ENCODE data around the gene STYXL1.

The STYXL1 gene

DNA sequence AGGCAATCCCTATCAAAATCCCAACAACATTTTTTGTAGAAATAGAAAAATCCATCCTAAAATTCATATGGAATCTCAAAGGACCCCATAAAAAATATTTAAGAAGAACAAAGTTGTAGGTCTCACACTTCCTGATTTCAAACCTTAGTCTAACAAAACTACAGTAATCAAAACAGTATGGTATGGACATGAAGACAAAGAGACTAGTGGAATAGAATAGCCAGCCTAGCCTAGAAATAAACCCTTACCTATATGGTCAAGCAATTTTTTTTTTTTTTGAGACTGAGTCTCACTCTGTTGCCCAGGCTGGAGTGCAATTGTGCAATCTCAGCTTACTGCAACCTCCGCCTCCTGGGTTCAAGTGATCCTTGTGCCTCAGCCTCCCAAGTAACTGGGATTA is 49.8 kb downstream of the STYXL1 start:
- H3K4me3 ChIP-seq (ENCODE audit: low read depth, low read length), result no peak overlapping the region
- no peak for DNase-seq (ENCODE audit: low read depth)
- TF ChIP-seq, protein P1, sequence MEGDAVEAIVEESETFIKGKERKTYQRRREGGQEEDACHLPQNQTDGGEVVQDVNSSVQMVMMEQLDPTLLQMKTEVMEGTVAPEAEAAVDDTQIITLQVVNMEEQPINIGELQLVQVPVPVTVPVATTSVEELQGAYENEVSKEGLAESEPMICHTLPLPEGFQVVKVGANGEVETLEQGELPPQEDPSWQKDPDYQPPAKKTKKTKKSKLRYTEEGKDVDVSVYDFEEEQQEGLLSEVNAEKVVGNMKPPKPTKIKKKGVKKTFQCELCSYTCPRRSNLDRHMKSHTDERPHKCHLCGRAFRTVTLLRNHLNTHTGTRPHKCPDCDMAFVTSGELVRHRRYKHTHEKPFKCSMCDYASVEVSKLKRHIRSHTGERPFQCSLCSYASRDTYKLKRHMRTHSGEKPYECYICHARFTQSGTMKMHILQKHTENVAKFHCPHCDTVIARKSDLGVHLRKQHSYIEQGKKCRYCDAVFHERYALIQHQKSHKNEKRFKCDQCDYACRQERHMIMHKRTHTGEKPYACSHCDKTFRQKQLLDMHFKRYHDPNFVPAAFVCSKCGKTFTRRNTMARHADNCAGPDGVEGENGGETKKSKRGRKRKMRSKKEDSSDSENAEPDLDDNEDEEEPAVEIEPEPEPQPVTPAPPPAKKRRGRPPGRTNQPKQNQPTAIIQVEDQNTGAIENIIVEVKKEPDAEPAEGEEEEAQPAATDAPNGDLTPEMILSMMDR (IDR thresholded peaks at IDR 0.05; ENCODE audit: control insufficient read depth, extremely low read depth, insufficient read depth), result no peak

DNA sequence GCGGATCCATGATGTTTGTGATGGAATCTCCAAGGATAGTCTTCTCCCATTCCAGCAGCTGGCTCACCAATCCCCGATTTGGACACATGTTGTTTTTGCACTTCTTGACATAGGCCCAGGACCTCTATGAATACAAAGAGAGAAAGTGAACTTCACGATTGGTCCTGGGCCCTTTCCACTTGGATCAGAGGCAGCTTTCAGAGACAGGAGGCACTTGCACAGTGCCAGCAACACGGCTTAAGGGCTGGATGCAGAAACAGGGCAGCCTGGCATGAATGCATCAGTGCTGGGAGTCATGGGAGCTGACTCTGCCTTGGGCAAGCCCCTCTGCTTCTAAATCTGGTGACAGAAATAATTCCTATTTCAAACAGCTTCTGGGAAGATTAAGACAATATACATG is 51.3 kb downstream of the STYXL1 start:
- no peak overlapping the region for H3K4me3 ChIP-seq (ENCODE audit: low read depth, low read length)
- DNase-seq (ENCODE audit: low read depth), result no peak
- TF ChIP-seq, protein P1 (IDR thresholded peaks at IDR 0.05; ENCODE audit: control insufficient read depth, extremely low read depth, insufficient read depth), result no peak

DNA sequence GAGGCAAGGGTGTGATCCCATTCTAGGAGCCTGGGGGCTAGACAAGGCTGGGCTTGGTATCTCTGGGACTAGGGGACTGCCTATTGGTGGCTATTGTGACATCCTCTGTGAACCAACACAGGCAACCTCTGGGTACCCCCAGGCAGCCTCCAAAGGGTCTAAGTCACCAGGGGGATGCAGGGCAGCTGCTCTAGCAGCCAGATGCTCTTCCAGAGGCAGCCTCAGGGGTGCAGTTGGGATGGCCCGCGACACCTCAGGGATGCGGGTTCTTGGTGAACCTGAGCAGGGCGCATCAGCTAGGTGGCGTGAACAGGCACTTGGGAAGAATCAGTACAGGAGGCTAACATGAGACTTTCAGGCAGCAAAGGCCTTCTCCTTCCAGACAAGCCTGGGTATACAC is 51.8 kb downstream of the STYXL1 start:
- no peak for DNase-seq (ENCODE audit: low read depth)
- H3K4me3 ChIP-seq (ENCODE audit: low read depth, low read length), result no peak overlapping the region
- TF ChIP-seq, protein P1 (IDR thresholded peaks at IDR 0.05; ENCODE audit: control insufficient read depth, extremely low read depth, insufficient read depth), result no peak

DNA sequence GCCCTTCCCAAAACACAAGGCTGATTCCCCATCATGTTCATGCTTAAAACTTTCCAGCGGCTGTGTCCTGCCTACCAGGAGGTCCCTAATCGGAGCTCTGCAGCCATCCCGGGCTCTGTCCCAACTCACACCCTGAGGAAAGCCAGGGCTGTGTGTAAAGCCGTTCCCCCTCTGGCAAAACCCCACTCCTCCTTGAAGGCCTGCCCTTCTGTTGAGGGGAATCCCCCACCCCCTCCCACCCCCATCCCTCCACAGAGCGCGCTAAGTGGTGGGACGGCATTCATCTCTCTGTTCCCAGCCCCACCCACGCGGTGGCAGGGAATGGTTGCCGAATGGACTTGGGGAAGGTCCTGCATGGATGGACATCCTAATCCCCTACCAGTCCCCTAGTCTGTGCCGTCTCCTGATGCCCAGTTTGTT is 52.7 kb downstream of the STYXL1 start:
- TF ChIP-seq, protein P1 (IDR thresholded peaks at IDR 0.05; ENCODE audit: control insufficient read depth, extremely low read depth, insufficient read depth), result no peak
- H3K4me3 ChIP-seq (ENCODE audit: low read depth, low read length), result peak overlapping the region; percentile 75
- DNase-seq (ENCODE audit: low read depth), result no peak

DNA sequence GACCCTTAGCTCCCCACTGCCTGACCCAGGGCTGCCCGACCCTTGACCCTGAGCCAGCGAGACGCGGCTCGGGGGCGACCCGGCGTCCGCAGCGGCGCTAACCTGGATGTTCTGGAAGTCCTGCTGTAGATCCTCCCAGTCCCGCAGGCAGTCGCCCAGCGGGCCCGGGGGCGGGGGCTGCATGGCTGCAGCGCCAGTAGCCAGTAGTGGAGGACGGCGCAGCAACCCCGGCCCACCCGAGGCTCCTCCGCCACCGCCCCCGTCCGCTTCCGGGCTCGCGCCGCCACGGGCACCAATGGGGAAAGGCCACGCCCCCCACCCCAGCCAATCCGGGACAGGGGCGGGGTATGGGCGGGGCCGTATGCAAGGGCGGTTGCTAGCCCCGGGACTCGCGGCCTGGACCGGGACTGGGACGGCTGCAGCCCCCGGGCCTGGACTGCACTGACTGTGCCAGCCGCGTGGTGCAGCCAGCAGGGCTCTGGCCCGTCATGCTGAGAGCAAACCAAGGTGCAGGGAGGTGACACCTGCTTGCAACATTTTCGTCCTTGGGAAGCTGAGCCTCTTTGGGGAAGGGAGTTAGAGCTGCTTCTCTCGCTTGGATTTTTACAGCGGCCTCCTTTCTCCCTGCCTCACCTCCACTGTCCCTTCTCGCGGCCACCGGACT is 53.3 kb downstream of the STYXL1 start, which contains the start of gene TMEM120A:
TSS of gene TMEM120A (minus strand) at position 208 of the 664 bp plus-strand sequence. CDS start at position 183, 25 bp downstream.
- peak; percentile 67 for DNase-seq (ENCODE audit: low read depth)
- TF ChIP-seq, protein P1 (IDR thresholded peaks at IDR 0.05; ENCODE audit: control insufficient read depth, extremely low read depth, insufficient read depth), result no peak
- peak within 1 kb of the TSS; percentile 75 for H3K4me3 ChIP-seq (ENCODE audit: low read depth, low read length)

DNA sequence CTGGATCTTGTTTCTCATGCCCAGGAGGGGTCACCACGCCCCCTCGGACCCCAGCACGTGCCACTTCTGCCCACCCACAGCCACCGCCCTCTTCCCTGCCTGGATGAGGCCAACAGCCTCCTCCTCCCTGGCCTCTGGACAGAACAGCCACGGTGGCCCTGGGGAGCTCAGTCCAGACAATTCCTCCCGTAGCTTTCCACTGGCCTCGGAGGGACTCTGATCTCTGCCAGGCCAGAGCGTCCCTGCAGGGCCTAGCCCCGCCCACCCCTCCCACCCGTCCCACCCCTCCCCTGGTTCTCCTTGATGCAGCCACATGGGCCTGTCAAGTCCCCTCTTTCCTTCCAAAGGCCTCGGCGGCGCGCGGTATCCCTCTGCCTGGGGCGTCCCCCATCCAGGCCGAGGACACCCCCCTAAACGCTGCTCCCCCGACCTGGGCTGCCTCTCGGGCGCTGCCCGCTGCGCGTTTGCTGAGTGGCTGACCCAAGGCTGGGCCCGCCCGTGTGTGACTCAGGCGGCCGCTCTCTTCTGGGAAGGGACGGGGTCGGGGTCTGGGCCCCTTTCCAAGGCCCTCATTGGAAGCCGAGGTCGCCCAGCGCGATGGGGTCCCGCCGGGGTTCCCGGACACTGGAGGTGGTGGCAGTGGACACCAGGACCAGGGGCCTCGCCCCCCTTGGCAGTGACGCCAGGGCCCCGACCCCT is 54.0 kb downstream of the STYXL1 start:
- H3K4me3 ChIP-seq (ENCODE audit: low read depth, low read length), result peak overlapping the region; percentile 75
- DNase-seq (ENCODE audit: low read depth), result peak; percentile 3
- TF ChIP-seq, protein P1 (IDR thresholded peaks at IDR 0.05; ENCODE audit: control insufficient read depth, extremely low read depth, insufficient read depth), result no peak

Measured in LNCaP clone FGC (cell line).